H9 (cell line): Measurements from ENCODE around the gene IL17A. TPM values are rescaled to one million over a fixed set of nuclear protein-coding genes. Genes with fewer than 3 reads are reported as not detected.

Experiments used
- DNase-seq: peaks from one replicate; pipeline ENCODE4 v3.0.0-alpha.2; 2017
- H2AFZ ChIP-seq: one replicate; pipeline ENCODE4 v1.6.1; 2013; ENCODE audit warnings: mild to moderate bottlenecking, low read length, control low read depth, moderate library complexity
- H2AK5ac ChIP-seq: 2 replicates; pipeline ENCODE4 v1.6.1; 2013; ENCODE audit warnings: low read length, control low read depth, mixed read lengths; ENCODE audit not compliant: insufficient read length
- H2BK120ac ChIP-seq: one replicate; pipeline ENCODE4 v1.6.1; 2013; ENCODE audit warnings: low read depth, mild to moderate bottlenecking, low read length, control low read depth, inconsistent platforms; ENCODE audit not compliant: poor library complexity, severe bottlenecking
- H2BK12ac ChIP-seq: 2 replicates; pipeline ENCODE4 v1.6.1; 2013; ENCODE audit warnings: low read length, control low read depth, mixed read lengths, low read depth; ENCODE audit not compliant: insufficient read length
- H2BK15ac ChIP-seq: 2 replicates; pipeline ENCODE4 v1.6.1; 2013; ENCODE audit warnings: low read depth, low read length, control low read depth
- H2BK20ac ChIP-seq: one replicate; pipeline ENCODE4 v1.6.1; 2013; ENCODE audit warnings: low read depth, mild to moderate bottlenecking, low read length, control low read depth, inconsistent platforms; ENCODE audit not compliant: poor library complexity, severe bottlenecking
- H2BK5ac ChIP-seq: 2 replicates; pipeline ENCODE4 v1.6.1; 2013; ENCODE audit warnings: low read length, control low read depth, mixed read lengths; ENCODE audit not compliant: insufficient read length
- H3K14ac ChIP-seq: 2 replicates; pipeline ENCODE4 v1.6.1; 2013; ENCODE audit warnings: low read length, control low read depth; ENCODE audit not compliant: insufficient read depth
- H3K18ac ChIP-seq: 2 replicates; pipeline ENCODE4 v1.6.1; 2013; ENCODE audit warnings: low read depth, mild to moderate bottlenecking, mixed read lengths, low read length, control low read depth; ENCODE audit not compliant: insufficient read length
- H3K23ac ChIP-seq: 2 replicates; pipeline ENCODE4 v1.6.1; 2013; ENCODE audit warnings: low read length, control low read depth, mixed read lengths, low read depth; ENCODE audit not compliant: insufficient read length
- H3K23me2 ChIP-seq: 2 replicates; pipeline ENCODE4 v1.6.1; 2013; ENCODE audit warnings: low read depth, mild to moderate bottlenecking, mixed read lengths, low read length, control low read depth; ENCODE audit not compliant: insufficient read length, poor library complexity, severe bottlenecking
- H3K27ac ChIP-seq: 2 replicates; pipeline ENCODE4 v1.5.1; 2013; ENCODE audit warnings: low read length, control low read depth, mixed read lengths, low read depth; ENCODE audit not compliant: insufficient read length
- H3K27me3 ChIP-seq: 2 replicates; pipeline ENCODE4 v1.6.1; 2013; ENCODE audit warnings: low read length, control low read depth, inconsistent platforms; ENCODE audit not compliant: insufficient read depth
- H3K4ac ChIP-seq: 2 replicates; pipeline ENCODE4 v1.6.1; 2013; ENCODE audit warnings: low read depth, mild to moderate bottlenecking, control low read depth, inconsistent platforms, low read length, moderate library complexity
- H3K4me1 ChIP-seq: 2 replicates; pipeline ENCODE4 v1.6.1; 2013; ENCODE audit warnings: low read length, control low read depth, inconsistent platforms; ENCODE audit not compliant: insufficient read depth
- H3K4me2 ChIP-seq: 2 replicates; pipeline ENCODE4 v1.6.1; 2013; ENCODE audit warnings: low read length, control low read depth, mixed read lengths; ENCODE audit not compliant: insufficient read length, insufficient read depth
- H3K56ac ChIP-seq: 2 replicates; pipeline ENCODE4 v1.6.1; 2013; ENCODE audit warnings: low read depth, mild to moderate bottlenecking, mixed read lengths, low read length, control low read depth; ENCODE audit not compliant: insufficient read length
- H3K79me1 ChIP-seq: 2 replicates; pipeline ENCODE4 v1.6.1; 2013; ENCODE audit warnings: low read depth, mild to moderate bottlenecking, moderate library complexity, low read length, control low read depth, inconsistent platforms; ENCODE audit not compliant: insufficient read depth, poor library complexity, severe bottlenecking
- H3K79me2 ChIP-seq: 2 replicates; pipeline ENCODE4 v1.6.1; 2013; ENCODE audit warnings: low read length, control low read depth, inconsistent platforms; ENCODE audit not compliant: insufficient read depth
- H3K9ac ChIP-seq: 2 replicates; pipeline ENCODE4 v1.6.1; 2013; ENCODE audit warnings: low read length, control low read depth, mixed read lengths; ENCODE audit not compliant: insufficient read length; ENCODE audit errors: extremely low read depth
- H3K9me3 ChIP-seq: one replicate; pipeline ENCODE4 v1.6.1; 2013; ENCODE audit warnings: low read depth, low read length, inconsistent platforms; ENCODE audit not compliant: control insufficient read depth
- H3T11ph ChIP-seq: one replicate; pipeline ENCODE4 v1.6.1; 2013; ENCODE audit warnings: mild to moderate bottlenecking, low read length, control low read depth, inconsistent platforms
- H4K20me1 ChIP-seq: one replicate; pipeline ENCODE4 v1.6.1; 2013; ENCODE audit not compliant: control insufficient read depth, insufficient read length, insufficient read depth
- H4K5ac ChIP-seq: 2 replicates; pipeline ENCODE4 v1.6.1; 2013; ENCODE audit warnings: low read depth, mild to moderate bottlenecking, mixed read lengths, low read length, control low read depth; ENCODE audit not compliant: insufficient read length
- H4K8ac ChIP-seq: replicated peaks from 2 replicates; pipeline ENCODE4 v1.6.1; 2013; ENCODE audit warnings: low read length, control low read depth, mixed read lengths, low read depth; ENCODE audit not compliant: insufficient read length
- H4K91ac ChIP-seq: 2 replicates; pipeline ENCODE4 v1.6.1; 2013; ENCODE audit warnings: low read depth, mild to moderate bottlenecking, moderate library complexity, mixed read lengths, low read length, control low read depth; ENCODE audit not compliant: insufficient read length
- H3K27ac Mint-ChIP-seq, 3 experiments: 2 replicates in 2 of 3; 3 replicates in 1 of 3; pipeline ENCODE4 v1.8.0; 2020 to 2021; ENCODE audit warnings: mixed read lengths in 3 of 3, mild to moderate bottlenecking in 1 of 3, moderate library complexity in 1 of 3
- H3K27me3 Mint-ChIP-seq: 2 replicates; pipeline ENCODE4 v1.8.0; 2021; ENCODE audit warnings: low read depth, mild to moderate bottlenecking, moderate library complexity, mixed read lengths
- H3K36me3 Mint-ChIP-seq, 3 experiments: 2 replicates in 2 of 3; 3 replicates in 1 of 3; pipeline ENCODE4 v1.8.0; 2020 to 2021; ENCODE audit warnings: low read depth in 3 of 3, mixed read lengths in 3 of 3; ENCODE audit not compliant: insufficient read depth in 1 of 3
- H3K4me1 Mint-ChIP-seq, 2 experiments: 2 replicates each; pipeline ENCODE4 v1.8.0; 2020; ENCODE audit warnings: mixed read lengths in 2 of 2
- H3K4me3 Mint-ChIP-seq, 2 experiments: 2 replicates in 1 of 2; 3 replicates in 1 of 2; pipeline ENCODE4 v1.8.0; 2020 to 2021; ENCODE audit warnings: mild to moderate bottlenecking in 2 of 2, mixed read lengths in 2 of 2, moderate library complexity in 1 of 2
- H3K9me3 Mint-ChIP-seq, 2 experiments: 2 replicates in 1 of 2; 3 replicates in 1 of 2; pipeline ENCODE4 v1.8.0; 2020; ENCODE audit warnings: mild to moderate bottlenecking in 2 of 2, mixed read lengths in 2 of 2, moderate library complexity in 1 of 2
- CTCF ChIP-seq: fragments of 200-600 bp; sonication (generic); conservative IDR thresholded peaks from 3 replicates; pipeline ENCODE4 v1.8.0; 2021; ENCODE audit warnings: antibody characterized with exemption, mild to moderate bottlenecking
- WGBS: extraction: QIAGEN DNeasy Blood & Tissue Kit; methylation state at CpG from one replicate; pipeline ENCODE4 v1.1.7; 2013; ENCODE audit warnings: missing lambda C conversion rate, low lambda C conversion rate, mixed read lengths; ENCODE audit not compliant: insufficient read length; ENCODE audit errors: extremely low coverage; 5-methylcytosine and 5-hydroxymethylcytosine counted together
- total RNA-seq: library from RNA; stranded (reverse); gene quantifications from 2 replicates; pipeline ENCODE4 v1.2.1, GENCODE V29; 2021

Gene IL17A
- total RNA-seq, 1 experiment from 2014 or later, result not detected

- Histone ChIP-seq H3K9me3 (no peaks in the 10 kb centered on the region), H3K56ac (no peak overlapping the region), H3K79me1 (no peaks in the 10 kb centered on the region), H2BK5ac (no peak overlapping the region), H2BK20ac (no peak overlapping the region), H3K9ac (no peak overlapping the region), H3K4me2 (no peak overlapping the region), H2BK120ac (no peak overlapping the region), H3K27me3 (no peaks in the 10 kb centered on the region), H2BK12ac (no peak overlapping the region), H4K8ac (no peak overlapping the region), H3T11ph (no peak overlapping the region), H3K14ac (no peak overlapping the region), H4K5ac (no peak overlapping the region), H3K27ac (no peak overlapping the region), H3K4me1 (no peaks in the 10 kb centered on the region), H2AK5ac (no peak overlapping the region), H2BK15ac (no peak overlapping the region), H3K79me2 (no peaks in the 10 kb centered on the region), H2AFZ (no peak overlapping the region), H4K91ac (no peak overlapping the region), H3K4ac (no peak overlapping the region), H3K23me2 (no peaks in the 10 kb centered on the region), H4K20me1 (no peaks in the 10 kb centered on the region), H3K18ac (no peak overlapping the region), H3K23ac (no peak overlapping the region)
- H3K4me1 Mint-ChIP-seq, result peaks cover 0 to 12% of the 10 kb centered on the region in 2 experiments; a peak in 2 of 4 replicates
- H3K27ac Mint-ChIP-seq, result no peak overlapping the region
- no peaks in the 10 kb centered on the region for H3K27me3 Mint-ChIP-seq
- DNase-seq, result no peak
- no peak overlapping the region for H3K4me3 Mint-ChIP-seq
- TF ChIP-seq CTCF, result no peak
- no peaks in the 10 kb centered on the region for H3K36me3 Mint-ChIP-seq
- WGBS, result no CpG with 5 or more reads among the region's 1 CpG
- no peaks in the 10 kb centered on the region for H3K9me3 Mint-ChIP-seq
These were observed 44.5 kb downstream of the IL17A start for GRCh38 chr6:52230685-52231084.
